Chondrocyte (in vitro differentiated cells): Measurements from ENCODE around the gene SLC22A16. TPM values are rescaled to one million over a fixed set of nuclear protein-coding genes. Genes with fewer than 3 reads are reported as not detected.
"Not testable (repeated sequence)": the region's sequence is repeated elsewhere in the genome, so short reads cannot be mapped to it uniquely, and the experiment has no call there.

Experiments used
- DNase-seq: peaks from one replicate; pipeline ENCODE4 v3.0.0; 2021; ENCODE audit warnings: mixed read lengths, low spot score
- H3K27ac Mint-ChIP-seq: one replicate; pipeline ENCODE4 v1.8.0; 2021; ENCODE audit warnings: mild to moderate bottlenecking, moderate library complexity, mixed read lengths; ENCODE audit not compliant: unreplicated experiment
- H3K27me3 Mint-ChIP-seq: 2 replicates; pipeline ENCODE4 v1.8.0; 2021; ENCODE audit warnings: low read depth, mixed read lengths
- H3K36me3 Mint-ChIP-seq: 2 replicates; pipeline ENCODE4 v1.8.0; 2021; ENCODE audit warnings: low read depth, mixed read lengths
- H3K4me1 Mint-ChIP-seq: 2 replicates; pipeline ENCODE4 v1.8.0; 2021; ENCODE audit warnings: low read depth, mild to moderate bottlenecking, mixed read lengths
- H3K4me3 Mint-ChIP-seq: one replicate; pipeline ENCODE4 v1.8.0; 2021; ENCODE audit warnings: mild to moderate bottlenecking, moderate library complexity, mixed read lengths; ENCODE audit not compliant: unreplicated experiment
- H3K9me3 Mint-ChIP-seq: 2 replicates; pipeline ENCODE4 v1.8.0; 2021; ENCODE audit warnings: low read depth, mixed read lengths
- total RNA-seq: library from RNA; stranded (reverse); gene quantifications from 3 replicates; pipeline ENCODE4 v1.2.1, GENCODE V29; 2021
- TF ChIP-seq, protein P1 (sequence below): fragments of 200-600 bp; sonication (generic); IDR thresholded peaks from 2 replicates; pipeline ENCODE4 v1.5.0; 2021; ENCODE audit warnings: antibody characterized with exemption, mild to moderate bottlenecking, moderate library complexity

The SLC22A16 gene
- total RNA-seq, 1 donor from 2014 or later: not detected

DNA sequence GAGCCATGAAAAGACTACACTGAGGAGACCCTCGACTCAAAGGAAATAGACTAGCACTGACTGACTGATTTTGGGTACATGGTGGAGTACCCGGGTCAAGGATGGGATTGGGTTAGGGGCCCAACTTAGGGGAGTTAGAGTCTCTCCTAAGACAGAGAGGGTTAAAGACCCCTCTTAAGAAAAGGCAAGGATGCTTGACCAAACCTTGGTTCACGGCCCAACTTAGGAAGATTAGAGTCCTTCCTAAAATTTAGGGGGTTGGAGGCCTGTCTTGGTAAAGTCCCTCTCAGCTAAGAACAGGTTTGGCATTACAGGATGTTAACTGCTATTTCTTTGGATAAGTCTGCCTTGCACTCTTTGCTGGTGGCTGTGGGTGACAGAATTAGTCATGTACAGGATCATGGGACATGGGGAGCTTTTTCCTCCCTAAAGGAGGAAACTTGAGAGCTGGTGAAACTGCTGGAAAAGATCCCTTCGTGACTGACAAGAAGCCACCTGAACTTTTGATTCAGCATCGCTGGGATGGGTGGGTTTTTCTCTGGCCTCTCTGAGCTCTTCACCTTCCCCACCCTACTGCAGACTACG, 12.3 kb upstream of the SLC22A16 start:
- TF ChIP-seq, protein P1, sequence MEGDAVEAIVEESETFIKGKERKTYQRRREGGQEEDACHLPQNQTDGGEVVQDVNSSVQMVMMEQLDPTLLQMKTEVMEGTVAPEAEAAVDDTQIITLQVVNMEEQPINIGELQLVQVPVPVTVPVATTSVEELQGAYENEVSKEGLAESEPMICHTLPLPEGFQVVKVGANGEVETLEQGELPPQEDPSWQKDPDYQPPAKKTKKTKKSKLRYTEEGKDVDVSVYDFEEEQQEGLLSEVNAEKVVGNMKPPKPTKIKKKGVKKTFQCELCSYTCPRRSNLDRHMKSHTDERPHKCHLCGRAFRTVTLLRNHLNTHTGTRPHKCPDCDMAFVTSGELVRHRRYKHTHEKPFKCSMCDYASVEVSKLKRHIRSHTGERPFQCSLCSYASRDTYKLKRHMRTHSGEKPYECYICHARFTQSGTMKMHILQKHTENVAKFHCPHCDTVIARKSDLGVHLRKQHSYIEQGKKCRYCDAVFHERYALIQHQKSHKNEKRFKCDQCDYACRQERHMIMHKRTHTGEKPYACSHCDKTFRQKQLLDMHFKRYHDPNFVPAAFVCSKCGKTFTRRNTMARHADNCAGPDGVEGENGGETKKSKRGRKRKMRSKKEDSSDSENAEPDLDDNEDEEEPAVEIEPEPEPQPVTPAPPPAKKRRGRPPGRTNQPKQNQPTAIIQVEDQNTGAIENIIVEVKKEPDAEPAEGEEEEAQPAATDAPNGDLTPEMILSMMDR: no peak
- H3K36me3 Mint-ChIP-seq: no peaks in the 10 kb centered on the region
- no peak for DNase-seq
- no peak overlapping the region for H3K27ac Mint-ChIP-seq
- peaks cover 10% of the 10 kb centered on the region for H3K27me3 Mint-ChIP-seq
- H3K4me1 Mint-ChIP-seq: peaks cover 3% of the 10 kb centered on the region
- no peak overlapping the region for H3K4me3 Mint-ChIP-seq
- no peaks in the 10 kb centered on the region for H3K9me3 Mint-ChIP-seq

DNA sequence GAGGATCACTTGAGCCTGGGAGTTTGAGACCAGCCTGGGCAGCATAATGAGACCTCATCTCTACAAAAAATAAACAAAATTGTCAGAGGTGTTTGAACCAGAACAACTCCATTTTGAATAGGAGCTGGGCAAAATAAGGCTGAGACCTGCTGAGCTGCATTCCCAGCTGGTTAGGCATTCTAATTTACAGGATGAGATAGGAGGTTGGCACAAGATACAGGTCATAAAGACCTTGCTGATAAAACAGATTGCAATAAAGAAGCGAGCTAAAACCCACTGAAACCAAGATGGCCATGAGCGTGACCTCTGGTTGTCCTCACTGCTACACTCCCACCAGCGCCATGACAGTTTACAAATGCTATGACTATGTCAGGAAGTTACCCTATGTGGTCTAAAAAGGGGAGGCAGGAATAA, 11.6 kb upstream of the SLC22A16 start:
- not testable (repeated sequence) for H3K9me3 Mint-ChIP-seq, H3K4me1 Mint-ChIP-seq, DNase-seq, H3K4me3 Mint-ChIP-seq, H3K36me3 Mint-ChIP-seq, H3K27ac Mint-ChIP-seq
- peaks cover 10% of the 10 kb centered on the region for H3K27me3 Mint-ChIP-seq

DNA sequence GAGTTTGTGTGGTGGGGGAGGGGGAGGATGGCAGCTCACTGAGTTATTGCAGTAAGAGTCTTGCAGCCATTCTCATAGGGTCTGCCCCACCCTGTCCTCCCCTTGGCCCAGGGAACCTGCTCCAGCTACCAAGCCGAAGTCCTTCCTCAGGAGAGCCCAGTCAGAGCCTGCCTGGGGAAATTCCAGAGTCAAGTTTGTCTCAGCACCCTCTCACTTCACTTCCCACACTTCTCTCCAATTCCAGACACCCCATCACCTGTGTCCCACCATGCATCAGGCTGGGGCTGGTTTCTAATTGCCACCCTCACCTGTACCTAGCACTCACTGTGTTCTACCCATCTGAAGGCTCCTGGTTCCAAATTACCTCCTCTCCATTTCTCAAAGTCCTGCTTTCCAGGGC, 10.3 kb upstream of the SLC22A16 start:
- no peaks in the 10 kb centered on the region for H3K4me1 Mint-ChIP-seq
- TF ChIP-seq, protein P1: no peak
- no peak overlapping the region for H3K4me3 Mint-ChIP-seq
- no peak overlapping the region for H3K27ac Mint-ChIP-seq
- DNase-seq: no peak
- H3K27me3 Mint-ChIP-seq: peaks cover 10% of the 10 kb centered on the region
- H3K9me3 Mint-ChIP-seq: peaks cover 8% of the 10 kb centered on the region
- no peaks in the 10 kb centered on the region for H3K36me3 Mint-ChIP-seq

DNA sequence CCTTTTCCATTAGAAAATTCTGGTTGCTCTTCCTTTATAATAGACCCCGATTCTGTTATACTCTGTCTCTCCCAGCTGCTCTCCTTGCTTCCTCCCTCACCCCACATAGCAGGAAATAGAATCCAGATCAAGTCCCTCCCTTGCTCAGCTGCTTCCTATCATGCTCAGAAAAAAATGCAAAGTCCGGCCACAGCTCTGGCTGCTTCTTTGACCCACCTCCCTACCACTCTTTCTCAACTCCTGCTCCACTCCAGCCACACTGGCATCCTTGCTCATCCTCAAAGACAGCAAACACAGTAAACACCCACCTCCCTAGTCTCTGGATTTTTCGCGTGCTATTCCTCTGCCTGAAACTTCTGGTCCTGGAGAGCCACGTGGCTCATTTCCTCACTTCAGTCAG, 9.1 kb upstream of the SLC22A16 start:
- Mint-ChIP-seq H3K4me3 (no peak overlapping the region), H3K4me1 (no peaks in the 10 kb centered on the region), H3K27ac (no peak overlapping the region), H3K27me3 (peaks cover 8% of the 10 kb centered on the region), H3K36me3 (no peaks in the 10 kb centered on the region), H3K9me3 (peaks cover 8% of the 10 kb centered on the region)
- DNase-seq: no peak
- TF ChIP-seq, protein P1: no peak

DNA sequence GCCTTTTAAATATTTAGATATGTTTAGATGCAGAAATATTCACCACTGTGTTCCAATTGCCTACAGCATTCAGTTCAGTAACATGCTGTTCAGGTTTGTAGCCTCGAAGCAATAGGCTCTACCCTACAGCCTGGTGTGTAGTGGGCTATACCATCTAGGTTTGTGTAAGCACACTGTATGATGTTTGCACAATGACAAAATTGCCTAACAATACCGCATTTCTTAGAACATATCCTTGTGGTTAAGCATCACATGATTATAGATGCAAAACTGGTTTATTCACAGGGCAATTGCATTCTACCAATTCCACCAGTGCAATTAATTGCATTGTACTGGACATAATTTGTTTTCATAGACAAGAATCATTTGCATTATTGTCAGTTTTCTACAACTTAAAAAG, 7.9 kb upstream of the SLC22A16 start:
- Mint-ChIP-seq H3K9me3 (peaks cover 11% of the 10 kb centered on the region), H3K27ac (no peak overlapping the region), H3K27me3 (peaks cover 6% of the 10 kb centered on the region), H3K36me3 (no peaks in the 10 kb centered on the region), H3K4me1 (no peaks in the 10 kb centered on the region), H3K4me3 (no peak overlapping the region)
- TF ChIP-seq, protein P1: no peak
- DNase-seq: no peak

DNA sequence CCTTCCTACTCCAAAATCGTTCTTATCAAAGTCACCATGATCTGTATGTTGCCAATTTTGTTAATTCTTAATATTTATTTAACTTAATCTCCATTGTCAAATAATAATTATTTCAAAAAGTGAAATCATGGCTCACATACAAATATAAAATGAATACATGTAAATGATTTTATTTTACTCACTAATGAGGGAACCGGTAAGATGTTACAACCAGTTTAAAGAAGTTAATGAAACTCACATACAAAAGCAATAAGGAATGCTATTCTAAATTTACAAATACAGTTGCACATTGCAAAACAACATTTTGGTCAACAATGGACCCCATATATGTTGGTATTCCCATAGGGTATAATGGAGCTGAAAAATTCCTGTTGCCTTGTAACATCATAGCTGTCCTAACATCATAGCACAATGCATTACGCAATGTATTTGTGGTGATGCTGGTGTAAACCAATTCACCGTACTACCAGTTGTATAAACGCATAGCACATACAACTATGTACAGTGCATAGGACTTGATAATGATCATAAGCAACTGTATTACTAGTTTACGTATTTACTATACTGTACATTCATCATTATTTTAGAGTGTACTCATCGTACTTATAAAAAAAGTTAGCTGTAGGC, 6.5 kb upstream of the SLC22A16 start:
- Mint-ChIP-seq H3K36me3 (no peaks in the 10 kb centered on the region), H3K9me3 (peaks cover 11% of the 10 kb centered on the region), H3K4me3 (no peak overlapping the region), H3K27ac (no peak overlapping the region), H3K27me3 (peaks cover 13% of the 10 kb centered on the region), H3K4me1 (no peaks in the 10 kb centered on the region)
- DNase-seq: no peak
- TF ChIP-seq, protein P1: no peak
